ENCODE data around the gene UQCC2. TPM values are rescaled to one million over a fixed set of nuclear protein-coding genes. Genes with fewer than 3 reads are reported as not detected.

UQCC2 gene
- total RNA-seq = 10 to 100 TPM; 45.0 to 81.7 TPM

DNA sequence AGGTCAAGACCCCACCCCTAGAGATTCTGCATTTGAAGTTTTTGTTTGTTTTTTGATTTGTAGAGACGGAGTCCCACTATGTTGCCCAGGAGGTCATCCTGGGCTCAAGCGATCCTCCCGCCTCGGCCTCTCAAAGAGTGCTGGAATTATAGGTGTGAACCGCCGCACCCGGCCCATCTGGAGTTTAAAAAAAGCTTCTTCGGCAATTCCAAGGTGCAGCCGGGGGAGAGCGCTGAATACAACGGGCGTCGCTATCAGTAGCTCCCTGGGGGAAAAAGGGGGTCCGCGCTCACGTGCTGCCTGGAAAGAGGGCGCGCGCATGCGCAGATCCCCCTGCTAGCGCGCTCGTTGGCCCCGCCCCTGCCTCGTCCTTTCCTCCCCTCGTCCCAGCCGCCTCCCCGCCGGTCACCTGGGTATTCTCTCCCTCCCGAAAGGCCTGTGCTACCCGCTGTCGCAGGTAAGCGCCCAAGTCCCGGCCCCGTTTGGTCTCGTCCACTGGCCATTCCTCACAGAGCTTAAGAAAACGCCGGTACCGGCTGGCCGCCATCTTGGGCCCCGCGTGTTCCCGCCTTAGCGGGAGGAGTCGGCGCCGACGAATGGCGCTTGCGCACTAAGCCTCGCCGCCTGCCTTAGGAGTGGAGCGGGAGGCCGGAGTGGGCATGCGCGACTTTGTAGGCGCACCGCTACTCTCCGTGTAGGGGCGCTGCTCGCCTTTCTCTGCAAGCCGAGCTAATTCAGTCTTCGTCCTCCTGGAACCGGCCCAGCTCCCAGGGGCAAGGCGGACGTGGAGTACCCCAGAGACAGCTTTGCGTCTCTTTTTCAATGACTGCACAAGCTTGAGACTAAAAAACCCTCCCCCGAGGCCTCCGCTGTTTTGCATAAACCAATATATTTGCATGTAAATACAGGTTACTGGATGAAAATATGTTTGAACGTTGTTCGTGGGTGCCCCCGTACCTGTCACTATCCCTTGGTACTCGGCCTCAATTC, at the start of gene UQCC2:
Gene UQCC2 (minus strand): TSS at position 561 of the 990 bp plus-strand sequence. CDS start 14 bp downstream, at position 547.
- peaks cover 7% of the 10 kb centered on the region for H3K4me1 ChIP-seq
- H3K4me3 ChIP-seq = peak within 1 kb of the TSS; percentile 68
- intact Hi-C loops (cut with DNase I) = loop anchor here (2.0 to 5.0 kb wide), 2 partner anchors 31 to 51 kb away; no protein-coding TSS in a partner anchor
- TF ChIP-seq, protein P1, sequence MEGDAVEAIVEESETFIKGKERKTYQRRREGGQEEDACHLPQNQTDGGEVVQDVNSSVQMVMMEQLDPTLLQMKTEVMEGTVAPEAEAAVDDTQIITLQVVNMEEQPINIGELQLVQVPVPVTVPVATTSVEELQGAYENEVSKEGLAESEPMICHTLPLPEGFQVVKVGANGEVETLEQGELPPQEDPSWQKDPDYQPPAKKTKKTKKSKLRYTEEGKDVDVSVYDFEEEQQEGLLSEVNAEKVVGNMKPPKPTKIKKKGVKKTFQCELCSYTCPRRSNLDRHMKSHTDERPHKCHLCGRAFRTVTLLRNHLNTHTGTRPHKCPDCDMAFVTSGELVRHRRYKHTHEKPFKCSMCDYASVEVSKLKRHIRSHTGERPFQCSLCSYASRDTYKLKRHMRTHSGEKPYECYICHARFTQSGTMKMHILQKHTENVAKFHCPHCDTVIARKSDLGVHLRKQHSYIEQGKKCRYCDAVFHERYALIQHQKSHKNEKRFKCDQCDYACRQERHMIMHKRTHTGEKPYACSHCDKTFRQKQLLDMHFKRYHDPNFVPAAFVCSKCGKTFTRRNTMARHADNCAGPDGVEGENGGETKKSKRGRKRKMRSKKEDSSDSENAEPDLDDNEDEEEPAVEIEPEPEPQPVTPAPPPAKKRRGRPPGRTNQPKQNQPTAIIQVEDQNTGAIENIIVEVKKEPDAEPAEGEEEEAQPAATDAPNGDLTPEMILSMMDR (IDR thresholded peaks at IDR 0.05) = peak; percentile 55
- no peaks in the 10 kb centered on the region for H3K27me3 ChIP-seq
- peak within 1 kb of the TSS; percentile 72 to 77 for H3K9ac ChIP-seq (ENCODE audit: low read depth in 2 of 2, low read length in 2 of 2)
- H3K36me3 ChIP-seq = no peaks in the 10 kb centered on the region
- H3K27ac ChIP-seq = peak within 1 kb of the TSS; percentile 80
- DNase-seq = peak; percentile 97
- H3K9me3 ChIP-seq = no peaks in the 10 kb centered on the region

DNA sequence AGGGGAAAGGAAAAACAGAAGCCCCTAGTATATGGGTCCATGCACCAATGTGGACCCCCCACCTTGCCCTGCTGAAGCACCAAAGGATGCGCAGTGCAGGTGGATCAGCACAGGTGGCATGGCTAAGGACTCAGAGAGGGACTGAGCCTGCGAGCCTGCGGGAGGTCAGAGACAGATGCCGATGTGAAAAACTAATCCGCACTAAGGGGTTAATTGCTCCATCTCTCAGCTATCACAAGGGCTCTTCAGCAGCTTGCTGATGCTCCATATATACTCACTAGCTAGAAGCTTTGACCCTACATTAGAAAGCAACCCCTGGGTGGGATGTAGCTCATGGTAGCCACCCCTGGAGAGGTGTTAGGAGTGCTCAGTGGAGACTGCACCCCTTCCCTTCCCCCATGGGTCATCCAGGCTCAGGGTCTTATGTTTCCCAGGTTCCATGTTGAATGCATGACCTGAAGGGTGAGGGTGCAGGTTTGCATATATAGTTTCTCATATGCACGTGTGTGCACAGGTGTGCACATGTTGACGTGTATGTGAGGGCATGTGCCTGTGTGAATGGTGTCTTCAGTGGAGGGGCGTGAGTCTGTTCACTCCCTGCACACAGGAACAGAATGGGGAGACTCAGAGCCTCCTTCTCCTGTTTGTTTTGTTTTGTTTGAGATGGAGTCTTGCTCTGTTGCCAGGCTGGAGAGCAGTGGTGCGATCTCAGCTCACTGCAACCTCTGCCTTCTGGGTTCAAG, 48.6 kb upstream of the UQCC2 start:
- intact Hi-C loops (cut with DNase I) = loop anchor here (5.0 kb wide), 2 partner anchors 48 to 173 kb away; partner anchors contain the start of gene UQCC2

DNA sequence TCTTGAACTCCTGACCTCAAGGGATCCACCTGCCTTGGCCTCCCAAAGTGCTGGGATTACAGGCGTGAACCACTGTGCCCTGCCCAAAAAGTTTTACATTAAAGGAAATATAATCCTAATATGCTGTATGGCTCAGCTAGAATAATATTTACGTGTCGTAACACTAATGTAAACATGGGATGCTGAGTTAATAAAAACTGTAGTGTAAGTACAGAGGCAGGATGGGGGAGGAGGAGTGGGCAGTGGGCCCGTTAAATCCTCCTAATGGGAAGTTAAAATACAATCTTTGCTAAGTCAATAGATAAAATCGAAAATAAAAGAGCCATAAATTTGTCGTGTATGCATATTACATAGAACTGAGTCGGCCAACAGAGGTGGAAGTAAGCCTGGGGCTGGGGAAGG, 47.3 kb upstream of the UQCC2 start:
- Histone ChIP-seq H3K9ac (ENCODE audit: low read depth in 2 of 2, low read length in 2 of 2) (no peak overlapping the region), H3K27me3 (no peaks in the 10 kb centered on the region), H3K4me1 (no peaks in the 10 kb centered on the region), H3K4me3 (no peak overlapping the region), H3K9me3 (no peaks in the 10 kb centered on the region), H3K27ac (peak overlapping the region; percentile 2), H3K36me3 (no peaks in the 10 kb centered on the region)
- TF ChIP-seq, protein P1 (IDR thresholded peaks at IDR 0.05) = no peak
- no peak for DNase-seq
- intact Hi-C loops (cut with DNase I) = no loop called here

More for the DNA sequence above, 48.6 kb upstream of the UQCC2 start:
- TF ChIP-seq, protein P1 (IDR thresholded peaks at IDR 0.05) = no peak
- no peak overlapping the region for H3K4me3 ChIP-seq
- H3K9ac ChIP-seq (ENCODE audit: low read depth in 2 of 2, low read length in 2 of 2) = no peak overlapping the region
- H3K9me3 ChIP-seq = no peaks in the 10 kb centered on the region
- no peak for DNase-seq
- no peaks in the 10 kb centered on the region for H3K27me3 ChIP-seq
- no peaks in the 10 kb centered on the region for H3K36me3 ChIP-seq
- no peaks in the 10 kb centered on the region for H3K4me1 ChIP-seq
- no peak overlapping the region for H3K27ac ChIP-seq

DNA sequence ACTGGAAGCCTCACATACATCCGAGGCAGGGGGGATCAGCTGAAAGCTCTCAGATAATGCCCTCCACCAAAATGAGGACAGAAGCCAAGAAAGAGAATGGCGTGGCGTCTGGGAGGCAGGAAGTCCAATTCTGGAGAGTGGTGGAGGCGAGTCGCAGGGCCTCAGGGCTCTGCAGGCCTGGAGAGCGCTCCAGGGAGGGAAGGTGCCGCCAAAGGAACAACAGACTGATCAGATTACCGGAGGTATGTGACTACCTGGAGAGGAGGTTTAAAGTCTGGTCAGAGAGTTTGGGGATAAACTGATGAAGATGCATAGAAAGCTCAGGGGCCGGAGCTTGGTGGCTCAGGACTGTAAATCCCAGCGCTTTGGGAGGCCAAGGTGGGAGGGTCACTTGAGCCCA, 46.4 kb upstream of the UQCC2 start:
- intact Hi-C loops (cut with DNase I) = no loop called here
- DNase-seq = no peak
- Histone ChIP-seq H3K9me3 (no peaks in the 10 kb centered on the region), H3K4me1 (no peaks in the 10 kb centered on the region), H3K9ac (ENCODE audit: low read depth in 2 of 2, low read length in 2 of 2) (no peak overlapping the region), H3K27ac (no peak overlapping the region), H3K27me3 (no peaks in the 10 kb centered on the region), H3K4me3 (no peak overlapping the region), H3K36me3 (no peaks in the 10 kb centered on the region)
- TF ChIP-seq, protein P1 (IDR thresholded peaks at IDR 0.05) = no peak

DNA sequence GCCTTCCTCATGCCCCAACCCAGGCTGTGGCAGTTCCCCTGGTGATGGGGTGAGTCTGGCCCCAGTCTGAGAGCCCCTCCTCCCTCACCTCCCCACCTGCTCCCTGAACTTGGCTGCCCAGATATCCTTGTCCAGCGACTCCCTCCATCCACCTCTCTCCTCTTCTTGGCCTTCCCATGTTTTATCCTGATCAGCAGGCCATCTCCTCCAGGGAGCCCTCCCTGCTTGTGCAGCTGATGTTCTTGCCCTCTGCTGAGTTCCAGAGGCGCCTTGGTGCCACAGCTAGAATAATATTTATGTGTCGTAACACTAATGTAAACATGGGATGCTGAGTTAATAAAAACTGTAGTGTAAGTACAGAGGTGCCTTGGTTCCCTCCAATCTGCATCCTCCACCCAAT, 45.6 kb upstream of the UQCC2 start:
- intact Hi-C loops (cut with DNase I) = no loop called here
- TF ChIP-seq, protein P1 (IDR thresholded peaks at IDR 0.05) = no peak
- Histone ChIP-seq H3K9ac (ENCODE audit: low read depth in 2 of 2, low read length in 2 of 2) (no peak overlapping the region), H3K9me3 (no peaks in the 10 kb centered on the region), H3K27ac (no peak overlapping the region), H3K27me3 (no peaks in the 10 kb centered on the region), H3K4me3 (no peak overlapping the region), H3K4me1 (peaks cover 3% of the 10 kb centered on the region), H3K36me3 (no peaks in the 10 kb centered on the region)
- no peak for DNase-seq

Data from colonic mucosa (tissue), 4 donors.